Loucy (cell line): ENCODE data around the gene NHSL1.

Experiments used
- CTCF ChIP-seq: fragments of 200-600 bp; sonication (generic); conservative IDR thresholded peaks from 2 replicates; pipeline ENCODE4 v1.5.1; 2014; ENCODE audit warnings: mild to moderate bottlenecking, antibody characterized with exemption, low read length
- EZH2phosphoT487 ChIP-seq: fragments of 200-600 bp; IDR thresholded peaks from 2 replicates; pipeline ENCODE4 v1.6.1; 2018; ENCODE audit warnings: antibody characterized with exemption, mild to moderate bottlenecking, moderate library complexity, borderline replicate concordance

GRCh38 chr6:138504764-138505689, 5.7 kb upstream of the NHSL1 start:
- TF ChIP-seq CTCF (no peak), EZH2phosphoT487 (no peak)
